Ishikawa (cell line): ENCODE measurements around the gene TPM1.

Source experiments
- CEBPB ChIP-seq: IDR thresholded peaks from 2 replicates; pipeline ENCODE4 v1.6.1; 2012
- EP300 ChIP-seq: IDR thresholded peaks from 2 replicates; pipeline ENCODE4 v1.6.1; 2012; ENCODE audit warnings: borderline replicate concordance
- FOXM1 ChIP-seq: IDR thresholded peaks from 2 replicates; pipeline ENCODE4 v1.6.1; 2012; ENCODE audit warnings: low read depth, borderline replicate concordance
- NFIC ChIP-seq: IDR thresholded peaks from 2 replicates; pipeline ENCODE4 v1.6.1; 2012
- RAD21 ChIP-seq: IDR thresholded peaks from 2 replicates; pipeline ENCODE4 v1.6.1; 2012; ENCODE audit warnings: low read depth
- TAF1 ChIP-seq: IDR thresholded peaks from 2 replicates; pipeline ENCODE4 v1.6.1; 2012; ENCODE audit warnings: low read depth, mild to moderate bottlenecking
- TCF12 ChIP-seq: IDR thresholded peaks from 2 replicates; pipeline ENCODE4 v1.6.1; 2012; ENCODE audit warnings: low read depth
- YY1 ChIP-seq: IDR thresholded peaks from 2 replicates; pipeline ENCODE4 v1.6.1; 2012; ENCODE audit warnings: low read depth
- TF ChIP-seq, protein P1 (sequence below): IDR thresholded peaks from 2 replicates; pipeline ENCODE4 v1.6.1; 2012; ENCODE audit warnings: low read depth, mild to moderate bottlenecking
- TF ChIP-seq, protein P2 (sequence below): IDR thresholded peaks from 2 replicates; pipeline ENCODE4 v1.6.1; 2012

DNA sequence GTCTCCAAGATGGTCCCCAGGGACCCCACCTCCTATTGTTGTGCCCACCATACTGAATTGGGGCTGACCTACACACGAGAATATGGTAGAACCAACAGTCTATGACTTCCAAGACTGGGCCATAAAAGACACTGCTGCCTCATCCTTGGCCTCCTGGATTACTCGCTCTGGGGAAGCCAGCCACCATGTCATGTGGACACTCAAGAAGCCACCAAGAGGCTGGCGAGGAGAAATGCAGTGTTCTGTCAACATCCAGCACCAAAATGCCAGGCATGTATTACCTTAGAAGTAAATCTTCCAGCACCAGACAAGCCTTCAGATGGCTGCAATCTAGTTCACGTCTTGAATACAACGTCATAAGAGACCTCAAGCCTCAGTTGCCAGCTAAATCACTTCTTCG is 17.1 kb upstream of the TPM1 start:
- TF ChIP-seq, protein P1, sequence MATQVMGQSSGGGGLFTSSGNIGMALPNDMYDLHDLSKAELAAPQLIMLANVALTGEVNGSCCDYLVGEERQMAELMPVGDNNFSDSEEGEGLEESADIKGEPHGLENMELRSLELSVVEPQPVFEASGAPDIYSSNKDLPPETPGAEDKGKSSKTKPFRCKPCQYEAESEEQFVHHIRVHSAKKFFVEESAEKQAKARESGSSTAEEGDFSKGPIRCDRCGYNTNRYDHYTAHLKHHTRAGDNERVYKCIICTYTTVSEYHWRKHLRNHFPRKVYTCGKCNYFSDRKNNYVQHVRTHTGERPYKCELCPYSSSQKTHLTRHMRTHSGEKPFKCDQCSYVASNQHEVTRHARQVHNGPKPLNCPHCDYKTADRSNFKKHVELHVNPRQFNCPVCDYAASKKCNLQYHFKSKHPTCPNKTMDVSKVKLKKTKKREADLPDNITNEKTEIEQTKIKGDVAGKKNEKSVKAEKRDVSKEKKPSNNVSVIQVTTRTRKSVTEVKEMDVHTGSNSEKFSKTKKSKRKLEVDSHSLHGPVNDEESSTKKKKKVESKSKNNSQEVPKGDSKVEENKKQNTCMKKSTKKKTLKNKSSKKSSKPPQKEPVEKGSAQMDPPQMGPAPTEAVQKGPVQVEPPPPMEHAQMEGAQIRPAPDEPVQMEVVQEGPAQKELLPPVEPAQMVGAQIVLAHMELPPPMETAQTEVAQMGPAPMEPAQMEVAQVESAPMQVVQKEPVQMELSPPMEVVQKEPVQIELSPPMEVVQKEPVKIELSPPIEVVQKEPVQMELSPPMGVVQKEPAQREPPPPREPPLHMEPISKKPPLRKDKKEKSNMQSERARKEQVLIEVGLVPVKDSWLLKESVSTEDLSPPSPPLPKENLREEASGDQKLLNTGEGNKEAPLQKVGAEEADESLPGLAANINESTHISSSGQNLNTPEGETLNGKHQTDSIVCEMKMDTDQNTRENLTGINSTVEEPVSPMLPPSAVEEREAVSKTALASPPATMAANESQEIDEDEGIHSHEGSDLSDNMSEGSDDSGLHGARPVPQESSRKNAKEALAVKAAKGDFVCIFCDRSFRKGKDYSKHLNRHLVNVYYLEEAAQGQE, result no peak
- TF ChIP-seq YY1 (no peak), NFIC (no peak), TAF1 (no peak), EP300 (no peak), CEBPB (no peak), FOXM1 (no peak), RAD21 (no peak), TCF12 (no peak)
- TF ChIP-seq, protein P2, sequence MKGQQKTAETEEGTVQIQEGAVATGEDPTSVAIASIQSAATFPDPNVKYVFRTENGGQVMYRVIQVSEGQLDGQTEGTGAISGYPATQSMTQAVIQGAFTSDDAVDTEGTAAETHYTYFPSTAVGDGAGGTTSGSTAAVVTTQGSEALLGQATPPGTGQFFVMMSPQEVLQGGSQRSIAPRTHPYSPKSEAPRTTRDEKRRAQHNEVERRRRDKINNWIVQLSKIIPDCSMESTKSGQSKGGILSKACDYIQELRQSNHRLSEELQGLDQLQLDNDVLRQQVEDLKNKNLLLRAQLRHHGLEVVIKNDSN, result no peak
